Endothelial cell of umbilical vein (primary cell): ENCODE results near the gene DGKI. TPM values are rescaled to one million over a fixed set of nuclear protein-coding genes. Genes with fewer than 3 reads are reported as not detected.

Experiments used
- BruUV-seq: library from RNA; stranded (reverse); fragments of 400-500 nt; replicated peaks from 2 replicates; lab custom pipeline; 2021; lab: Mats Ljungman, UMichigan
- CTCF ChIA-PET: fragments of 300-600, 350-600 bp; sonication (Branson Sonifier 250); formaldehyde crosslinking; loops from one replicate; lab custom pipeline; 2021; ENCODE audit warnings: antibody characterized with exemption, inconsistent platforms; lab: Charles Lee
- POLR2A ChIA-PET: fragments of 300-600, 350-600 bp; sonication (Branson Sonifier 250); formaldehyde crosslinking; loops from one replicate; lab custom pipeline; 2021; ENCODE audit warnings: antibody characterized with exemption, inconsistent platforms; lab: Charles Lee
- DNase-seq: peaks from one replicate; pipeline ENCODE4 v3.0.0-alpha.2; 2011; ENCODE audit warnings: low read depth, low spot score
- FAIRE-seq: peaks from 2 replicates; lab custom pipeline; 2011; peaks lifted over from hg19 to GRCh38; lab: Jason Lieb, UNC
- H2AFZ ChIP-seq: 2 replicates; pipeline ENCODE4 v1.6.0; 2012; ENCODE audit warnings: low read depth, low read length, control low read depth, inconsistent platforms
- H3K27ac ChIP-seq: 2 replicates; pipeline ENCODE4 v1.5.1; 2011; ENCODE audit warnings: low read depth, mild to moderate bottlenecking, control low read depth, low read length, moderate library complexity; ENCODE audit not compliant: insufficient read depth
- H3K27me3 ChIP-seq, 2 experiments: 2 replicates each; pipeline versions ENCODE4 v1.6.0 to v1.6.1; 2011; ENCODE audit warnings: low read length in 2 of 2, mixed read lengths in 1 of 2; ENCODE audit not compliant: control insufficient read depth in 2 of 2, insufficient read depth in 2 of 2
- H3K36me3 ChIP-seq, 2 experiments: 2 replicates in 1 of 2; 3 replicates in 1 of 2; pipeline ENCODE4 v1.5.1; 2011; ENCODE audit warnings: low read length in 2 of 2, mild to moderate bottlenecking in 1 of 2, moderate library complexity in 1 of 2; ENCODE audit not compliant: control insufficient read depth in 2 of 2, insufficient read depth in 2 of 2; ENCODE audit errors: extremely low read depth in 1 of 2
- H3K4me1 ChIP-seq: 3 replicates; pipeline ENCODE4 v1.5.1; 2011; ENCODE audit warnings: mild to moderate bottlenecking, low read length; ENCODE audit not compliant: control insufficient read depth, insufficient read depth; ENCODE audit errors: extremely low read depth
- H3K4me2 ChIP-seq: 2 replicates; pipeline ENCODE4 v1.6.1; 2011; ENCODE audit warnings: low read length, control low read depth, mixed read lengths; ENCODE audit not compliant: insufficient read depth
- H3K4me3 ChIP-seq, 3 experiments: fragments of 200-600 bp in 1 of 3; sonication (generic), shearing (Covaris generic) in 1 of 3; replicated peaks in 1 of 3; 2 replicates each; pipeline ENCODE4 v1.5.1; 2011 to 2016; ENCODE audit warnings: control low read depth in 3 of 3, low read length in 3 of 3, mild to moderate bottlenecking in 2 of 3, inconsistent platforms in 1 of 3, low read depth in 1 of 3, moderate library complexity in 1 of 3; ENCODE audit not compliant: insufficient read depth in 1 of 3
- H3K79me2 ChIP-seq: 2 replicates; pipeline ENCODE4 v1.6.0; 2012; ENCODE audit warnings: low read length, inconsistent platforms; ENCODE audit not compliant: control insufficient read depth, insufficient read depth
- H3K9ac ChIP-seq: replicated peaks from 2 replicates; pipeline ENCODE3; 2011; ENCODE audit warnings: low read length, control low read depth; ENCODE audit not compliant: insufficient read depth; ENCODE audit errors: extremely low read depth
- H3K9me1 ChIP-seq: replicated peaks from 3 replicates; pipeline ENCODE4 v1.6.0; 2011; ENCODE audit warnings: mild to moderate bottlenecking, low read length; ENCODE audit not compliant: control insufficient read depth, insufficient read depth; ENCODE audit errors: extremely low read depth
- H3K9me3 ChIP-seq: replicated peaks from 2 replicates; pipeline ENCODE4 v1.5.1; 2012; ENCODE audit warnings: low read length, inconsistent platforms; ENCODE audit not compliant: control insufficient read depth, insufficient read depth
- H4K20me1 ChIP-seq: replicated peaks from 2 replicates; pipeline ENCODE3; 2011; ENCODE audit warnings: mild to moderate bottlenecking, low read length; ENCODE audit not compliant: control insufficient read depth, insufficient read depth; ENCODE audit errors: extremely low read depth
- EZH2 ChIP-seq: IDR thresholded peaks from 2 replicates; pipeline ENCODE4 v1.6.1; 2012; ENCODE audit warnings: borderline replicate concordance, low read depth, mild to moderate bottlenecking, moderate library complexity, low read length, inconsistent platforms; ENCODE audit not compliant: severe bottlenecking
- FOS ChIP-seq: IDR thresholded peaks from 2 replicates; pipeline ENCODE4 v1.6.1; 2011; ENCODE audit warnings: mild to moderate bottlenecking, low read length, moderate library complexity, borderline replicate concordance; ENCODE audit not compliant: insufficient read depth
- JUN ChIP-seq: IDR thresholded peaks from 2 replicates; pipeline ENCODE4 v1.6.1; 2011; ENCODE audit warnings: borderline replicate concordance, low read depth; ENCODE audit not compliant: insufficient read length, insufficient read depth
- MYC ChIP-seq: IDR thresholded peaks from one replicate; pipeline ENCODE4 v1.6.1; 2011; ENCODE audit warnings: mild to moderate bottlenecking, low read depth, low read length
- POLR2A ChIP-seq: IDR thresholded peaks from 2 replicates; pipeline ENCODE4 v1.6.1; 2012; ENCODE audit warnings: low read depth, mild to moderate bottlenecking, control low read depth, low read length
- POLR2AphosphoS5 ChIP-seq: IDR thresholded peaks from 2 replicates; pipeline ENCODE4 v1.6.1; 2012; ENCODE audit warnings: low read depth, mild to moderate bottlenecking, control low read depth, low read length, moderate library complexity; ENCODE audit not compliant: insufficient read depth
- dilution Hi-C: fragments of 300-500 bp; cut with MboI; formaldehyde crosslinking; loops from one replicate; pipeline ENCODE4 v1.15.0; 2019; ENCODE audit warnings: low sequenced_read_pairs; ENCODE audit not compliant: extremely low pct_ligation_motif_present
- intact Hi-C: fragments of 100-400 bp; cut with micrococcal nuclease; formaldehyde crosslinking; loops from one replicate; pipeline ENCODE4 v1.10.0; 2022
- polyA plus RNA-seq, 4 experiments: library from polyadenylated mRNA; depleted of rRNA in 3 of 4; stranded (reverse) in 3 of 4; unstranded in 1 of 4; fragments of >200 nt; gene quantifications; 2 replicates each; pipeline versions ENCODE4 v1.2.1 to v1.2.3, GENCODE V29; 2011 to 2012; ENCODE audit warnings: missing spikeins in 1 of 4
- total RNA-seq: library from RNA; stranded (reverse); gene quantifications from 2 replicates; pipeline ENCODE4 v1.2.3, GENCODE V29; 2021
- TF ChIP-seq, protein P1 (sequence below), 2 donors: IDR thresholded peaks; 1 replicate in 1 of 2; 2 replicates in 1 of 2; pipeline ENCODE4 v1.5.1; 2011; ENCODE audit warnings: low read length in 2 of 2, mild to moderate bottlenecking in 2 of 2, moderate library complexity in 2 of 2, control low read depth in 1 of 2, inconsistent platforms in 1 of 2, low read depth in 1 of 2; ENCODE audit not compliant: insufficient read depth in 1 of 2; ENCODE audit errors: extremely low read depth in 1 of 2
- TF ChIP-seq, protein P2 (sequence below): IDR thresholded peaks from 2 replicates; pipeline ENCODE4 v1.6.1; 2011; ENCODE audit not compliant: insufficient read depth, insufficient read length

Gene DGKI
- total and polyA plus RNA-seq, 2 donors (not counting 3 experiments of a cell fraction or from before 2014, with no cell fraction given): 0.11 to 0.51 TPM

DNA sequence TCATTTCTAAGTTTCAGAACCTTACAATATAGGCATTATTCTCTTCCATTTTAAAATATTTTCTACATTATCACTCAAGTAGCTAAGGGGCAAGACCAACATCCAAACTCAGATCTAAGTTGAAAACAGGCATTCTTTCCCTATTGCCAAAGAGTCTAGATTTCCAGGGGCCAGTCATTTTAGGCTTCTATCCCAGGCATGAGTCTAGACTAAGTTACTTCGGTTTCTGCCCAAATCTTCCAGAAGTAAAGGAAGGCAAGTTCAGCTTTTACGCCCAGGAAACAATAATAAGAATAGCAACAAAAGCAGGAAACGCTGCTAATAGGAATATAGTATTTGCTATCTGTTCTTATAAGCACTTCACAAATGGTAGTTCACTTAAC is 189.9 kb downstream of the DGKI start:
- dilution Hi-C loops (no loop called here), intact Hi-C loops (loop anchor here (1.0 to 5.0 kb wide), 5 partner anchors 50 to 351 kb away; no protein-coding TSS in a partner anchor)
- Histone ChIP-seq H3K9ac (no peak overlapping the region), H3K9me1 (no peaks in the 10 kb centered on the region), H3K9me3 (no peaks in the 10 kb centered on the region), H3K79me2 (no peaks in the 10 kb centered on the region), H3K4me2 (no peak overlapping the region), H3K27me3 (no peaks in the 10 kb centered on the region), H3K36me3 (no peaks in the 10 kb centered on the region), H3K27ac (no peak overlapping the region), H2AFZ (no peak overlapping the region), H3K4me3 (no peak overlapping the region), H3K4me1 (peaks cover 9% of the 10 kb centered on the region), H4K20me1 (no peaks in the 10 kb centered on the region)
- FAIRE-seq (no peak), DNase-seq (no peak)
- POLR2A ChIA-PET: no interaction called here
- TF ChIP-seq MYC (no peak), POLR2A (no peak), JUN (no peak), POLR2AphosphoS5 (no peak), EZH2 (no peak), FOS (no peak)
- TF ChIP-seq, protein P1, sequence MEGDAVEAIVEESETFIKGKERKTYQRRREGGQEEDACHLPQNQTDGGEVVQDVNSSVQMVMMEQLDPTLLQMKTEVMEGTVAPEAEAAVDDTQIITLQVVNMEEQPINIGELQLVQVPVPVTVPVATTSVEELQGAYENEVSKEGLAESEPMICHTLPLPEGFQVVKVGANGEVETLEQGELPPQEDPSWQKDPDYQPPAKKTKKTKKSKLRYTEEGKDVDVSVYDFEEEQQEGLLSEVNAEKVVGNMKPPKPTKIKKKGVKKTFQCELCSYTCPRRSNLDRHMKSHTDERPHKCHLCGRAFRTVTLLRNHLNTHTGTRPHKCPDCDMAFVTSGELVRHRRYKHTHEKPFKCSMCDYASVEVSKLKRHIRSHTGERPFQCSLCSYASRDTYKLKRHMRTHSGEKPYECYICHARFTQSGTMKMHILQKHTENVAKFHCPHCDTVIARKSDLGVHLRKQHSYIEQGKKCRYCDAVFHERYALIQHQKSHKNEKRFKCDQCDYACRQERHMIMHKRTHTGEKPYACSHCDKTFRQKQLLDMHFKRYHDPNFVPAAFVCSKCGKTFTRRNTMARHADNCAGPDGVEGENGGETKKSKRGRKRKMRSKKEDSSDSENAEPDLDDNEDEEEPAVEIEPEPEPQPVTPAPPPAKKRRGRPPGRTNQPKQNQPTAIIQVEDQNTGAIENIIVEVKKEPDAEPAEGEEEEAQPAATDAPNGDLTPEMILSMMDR (IDR thresholded peaks at IDR 0.05; ENCODE audit: extremely low read depth in 1 of 2, insufficient read depth in 1 of 2, low read depth in 1 of 2, low read length in 2 of 2): no peak
- TF ChIP-seq, protein P2, sequence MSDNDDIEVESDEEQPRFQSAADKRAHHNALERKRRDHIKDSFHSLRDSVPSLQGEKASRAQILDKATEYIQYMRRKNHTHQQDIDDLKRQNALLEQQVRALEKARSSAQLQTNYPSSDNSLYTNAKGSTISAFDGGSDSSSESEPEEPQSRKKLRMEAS: no peak
- BruUV-seq: no TSS peak
- CTCF ChIA-PET: interaction anchor here (0.7 to 5.2 kb wide), 49 partner anchors 10 to 1082 kb away, joined by 3 to 56 read pairs (median 5); partner anchors contain the start of gene DGKI
